Colon (tissue), 2 donors: ENCODE data around the gene COQ10A.
"Not testable (repeated sequence)": the region's sequence is repeated elsewhere in the genome, so short reads cannot be mapped to it uniquely, and the experiment has no call there.

ENCODE experiments used
- FAIRE-seq: peaks from 2 replicates; lab custom pipeline; 2012; peaks lifted over from hg19 to GRCh38; lab: Jason Lieb, UNC
- donor health status: control.
- donor health status: control.

COQ10A gene

DNA sequence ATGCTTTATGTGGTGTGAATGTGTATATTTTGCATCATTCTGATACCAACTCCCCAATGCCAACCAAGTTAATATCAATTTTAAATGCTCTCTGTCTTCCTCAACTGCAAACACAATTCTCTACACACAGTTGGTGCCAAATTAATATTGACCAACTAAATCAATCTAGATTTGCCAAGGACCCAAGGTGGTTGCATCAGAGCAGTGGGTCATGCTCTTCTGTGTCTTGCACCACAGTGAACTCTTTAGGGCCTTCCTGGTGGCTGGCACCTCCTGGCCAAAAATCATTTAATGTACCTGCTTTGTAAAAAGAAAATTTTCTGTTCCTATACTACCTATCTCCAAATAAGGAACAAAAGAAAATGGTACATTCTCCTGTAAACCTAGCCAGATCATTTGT is 14.1 kb downstream of the COQ10A start:
- no peak for FAIRE-seq

DNA sequence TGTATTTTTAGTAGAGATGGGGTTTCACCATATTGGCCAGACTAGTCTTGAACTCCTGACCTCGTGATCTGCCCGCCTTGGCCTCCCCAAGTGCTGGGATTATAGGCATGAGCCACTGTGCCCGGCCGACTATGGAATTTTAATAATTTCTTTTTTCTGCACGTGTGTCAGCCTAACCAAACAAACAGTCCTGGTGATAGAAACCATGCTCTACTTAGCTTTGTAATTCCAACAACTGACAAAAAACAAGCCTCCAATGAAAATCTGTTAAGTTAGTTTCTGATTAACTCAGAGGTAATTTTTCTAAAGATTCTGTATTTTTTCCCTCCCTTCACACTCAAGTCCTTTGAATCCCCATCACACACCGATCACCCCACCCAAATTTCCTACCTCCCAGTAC is 15.3 kb downstream of the COQ10A start:
- FAIRE-seq = no peak

DNA sequence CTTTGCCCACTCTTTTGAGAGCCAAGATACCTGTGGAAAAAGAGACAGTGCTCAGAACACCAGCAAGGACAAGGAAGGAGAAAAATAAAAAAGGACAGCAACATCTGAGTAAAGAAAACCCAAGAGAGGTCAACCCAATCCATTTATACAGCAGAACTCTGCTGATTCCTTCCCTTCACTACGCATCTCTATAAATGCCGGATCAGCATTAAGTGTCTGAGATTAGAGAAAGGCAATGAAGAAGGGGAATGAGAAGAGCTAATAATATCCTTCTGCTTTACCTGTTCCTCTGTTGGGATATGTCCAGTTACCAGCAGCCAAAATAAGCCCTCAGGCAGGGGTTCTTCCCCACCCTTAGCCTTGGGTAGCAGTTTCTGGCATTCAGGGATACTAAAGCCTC is 15.8 kb downstream of the COQ10A start:
- no peak for FAIRE-seq

DNA sequence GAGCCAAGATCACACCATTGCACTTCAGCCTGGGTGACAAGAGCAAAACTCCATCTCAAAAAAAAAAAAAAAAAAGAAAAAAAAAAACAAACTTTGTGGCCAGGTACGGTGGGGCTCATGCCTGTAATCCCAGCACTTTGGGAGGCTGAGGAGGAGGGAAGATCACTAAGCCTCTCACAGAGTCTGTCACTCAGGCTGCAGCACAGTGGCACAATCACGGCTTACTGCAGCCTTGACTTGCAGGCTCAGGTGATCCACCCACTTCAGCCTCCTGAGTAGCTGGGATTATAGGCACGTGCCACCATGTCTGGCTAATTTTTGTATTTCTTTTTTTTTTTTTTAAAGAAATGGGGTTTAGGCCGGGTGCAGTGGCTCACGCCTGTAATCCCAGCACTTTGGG is 17.5 kb downstream of the COQ10A start:
- FAIRE-seq = not testable (repeated sequence)

DNA sequence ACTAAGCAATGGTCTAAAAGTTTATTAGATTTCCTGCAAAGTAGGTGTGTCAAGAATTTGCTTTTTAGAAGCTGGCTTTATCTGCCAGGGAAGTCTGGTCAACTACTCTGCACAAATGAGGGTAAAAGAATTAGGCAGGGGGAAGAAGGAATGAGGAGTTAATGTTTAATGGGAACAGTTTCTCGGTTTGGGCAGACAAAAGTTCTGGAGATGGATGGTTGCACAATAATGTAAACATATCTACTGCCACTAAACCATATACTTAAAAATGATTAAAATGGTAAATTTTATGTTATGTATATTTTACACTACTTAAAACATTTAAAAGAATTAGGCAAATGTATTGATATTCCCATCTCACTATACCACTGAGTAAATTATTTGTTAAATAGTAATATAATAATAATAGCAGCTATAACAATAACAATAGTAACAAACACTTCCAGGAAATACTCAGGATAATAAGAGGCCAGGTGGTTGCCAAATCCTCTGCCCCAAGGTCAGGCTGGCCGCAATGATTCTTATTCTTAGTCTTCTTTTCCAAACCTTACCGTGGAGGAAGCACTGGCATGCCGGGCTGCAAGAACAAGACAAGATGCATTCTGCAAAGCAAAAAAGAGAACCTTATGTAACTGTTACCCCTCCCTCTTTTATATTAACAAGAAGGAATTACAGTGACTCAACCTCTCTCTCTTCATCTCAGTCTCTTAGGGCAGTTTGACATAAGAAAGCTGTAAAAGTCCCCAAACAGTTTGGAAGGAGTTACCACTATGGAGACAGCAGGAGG is 19.5 kb downstream of the COQ10A start:
- FAIRE-seq = no peak

DNA sequence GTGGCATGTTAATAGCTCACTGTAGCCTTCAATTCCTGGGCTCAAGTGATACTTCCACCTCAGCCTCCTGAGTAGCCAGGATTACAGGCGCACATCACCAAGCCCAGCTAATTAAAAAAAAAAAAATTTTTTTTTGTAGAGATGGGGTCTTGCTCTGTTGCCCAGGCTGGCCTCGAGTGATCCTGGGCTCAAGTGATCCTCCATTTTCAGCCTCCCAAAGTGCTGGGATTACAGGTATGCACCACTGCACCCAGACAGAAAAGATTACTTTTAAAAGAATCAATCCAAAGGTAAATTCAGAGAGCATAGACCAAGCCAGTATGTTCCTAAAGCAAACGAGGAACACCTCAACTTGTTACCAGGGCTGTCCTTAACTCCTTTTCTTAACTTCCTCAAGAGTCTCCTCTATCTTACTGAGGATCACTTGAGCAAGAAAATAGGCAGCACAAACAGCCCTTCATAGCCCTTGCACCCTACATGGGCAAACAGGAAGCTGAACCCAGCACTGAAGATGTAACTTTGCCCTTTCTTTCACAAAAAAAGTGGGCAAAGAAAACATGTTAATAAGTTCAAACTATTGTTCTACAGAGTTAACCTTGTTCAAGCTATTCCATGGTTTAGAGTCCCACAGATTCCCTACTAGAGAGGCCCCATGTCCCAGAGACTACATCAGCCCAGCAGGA is 22.1 kb downstream of the COQ10A start:
- FAIRE-seq = no peak

DNA sequence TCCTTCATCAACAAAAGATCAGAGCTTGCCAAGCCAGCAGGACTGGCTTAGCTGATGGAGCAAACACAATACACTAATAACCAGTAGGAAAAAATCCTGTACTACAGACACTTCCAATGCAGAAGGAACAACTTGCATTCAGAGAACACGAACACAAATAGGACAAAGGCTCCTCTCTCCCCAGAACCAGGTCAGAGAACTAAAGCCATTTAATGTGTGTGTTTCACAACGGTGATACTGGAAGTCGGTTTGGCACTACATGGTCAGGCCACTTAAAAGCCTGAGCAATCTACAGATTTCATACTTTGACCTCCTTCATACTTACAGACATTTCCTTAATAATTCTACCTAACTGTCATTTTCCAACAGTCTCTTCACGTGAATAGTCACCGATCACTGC is 27.1 kb downstream of the COQ10A start:
- no peak for FAIRE-seq

DNA sequence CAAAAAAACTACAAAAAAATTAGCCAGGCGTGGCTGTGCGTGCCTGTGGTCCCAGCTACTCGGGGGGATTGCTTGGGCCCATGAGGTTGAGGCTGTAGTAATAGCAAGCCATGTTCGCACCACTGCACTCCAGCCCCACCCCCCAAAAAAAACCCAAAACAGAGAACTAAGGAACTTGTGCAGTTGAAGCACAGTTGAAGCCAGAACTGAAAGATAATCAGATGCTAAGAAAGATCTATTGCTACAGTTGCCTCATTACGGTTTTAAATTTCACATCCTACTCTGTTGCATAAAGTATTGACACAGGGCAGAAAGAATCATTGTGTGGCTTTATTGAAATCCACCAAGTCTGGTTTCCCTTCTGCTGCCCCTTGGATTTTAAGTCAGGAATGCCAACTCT is 29.6 kb downstream of the COQ10A start:
- no peak for FAIRE-seq

DNA sequence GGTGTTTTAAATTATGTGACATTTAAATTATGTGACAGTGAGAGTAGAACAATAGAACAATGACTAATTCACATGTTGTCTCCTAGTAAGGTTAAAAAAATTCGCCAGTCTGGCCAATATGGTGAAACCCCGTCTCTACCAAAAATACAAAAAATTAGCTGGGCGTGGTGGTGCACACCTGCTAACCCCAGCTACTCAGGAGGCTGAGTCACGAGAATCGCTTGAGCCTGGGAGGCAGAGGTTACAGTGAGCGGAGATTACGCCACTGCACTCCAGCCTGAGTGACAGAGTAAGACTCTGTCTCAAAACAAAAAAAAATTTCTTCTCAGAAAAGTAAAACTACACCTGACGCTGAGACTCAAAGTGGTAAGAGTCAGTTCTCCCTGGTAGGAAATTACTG is 30.7 kb downstream of the COQ10A start:
- no peak for FAIRE-seq

DNA sequence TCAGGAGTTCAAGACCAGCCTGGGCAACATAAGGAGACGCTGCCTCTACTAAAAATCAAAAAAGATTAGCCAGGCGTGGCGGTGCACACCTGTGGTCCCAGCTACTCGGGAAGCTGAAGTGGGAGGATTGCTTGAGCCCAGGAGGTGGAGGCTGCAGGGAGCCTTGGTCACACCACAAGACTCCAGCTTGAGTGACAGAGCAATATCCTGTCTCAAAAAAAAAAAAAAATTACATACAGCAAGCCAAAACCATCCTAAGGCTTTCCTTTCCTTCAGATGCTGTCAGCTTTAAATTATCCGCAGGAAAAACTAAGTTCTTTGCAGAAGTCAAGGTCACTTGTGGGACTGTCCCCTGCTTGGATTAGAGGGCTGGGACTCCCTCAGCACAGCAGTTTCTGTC is 32.1 kb downstream of the COQ10A start:
- FAIRE-seq = no peak

DNA sequence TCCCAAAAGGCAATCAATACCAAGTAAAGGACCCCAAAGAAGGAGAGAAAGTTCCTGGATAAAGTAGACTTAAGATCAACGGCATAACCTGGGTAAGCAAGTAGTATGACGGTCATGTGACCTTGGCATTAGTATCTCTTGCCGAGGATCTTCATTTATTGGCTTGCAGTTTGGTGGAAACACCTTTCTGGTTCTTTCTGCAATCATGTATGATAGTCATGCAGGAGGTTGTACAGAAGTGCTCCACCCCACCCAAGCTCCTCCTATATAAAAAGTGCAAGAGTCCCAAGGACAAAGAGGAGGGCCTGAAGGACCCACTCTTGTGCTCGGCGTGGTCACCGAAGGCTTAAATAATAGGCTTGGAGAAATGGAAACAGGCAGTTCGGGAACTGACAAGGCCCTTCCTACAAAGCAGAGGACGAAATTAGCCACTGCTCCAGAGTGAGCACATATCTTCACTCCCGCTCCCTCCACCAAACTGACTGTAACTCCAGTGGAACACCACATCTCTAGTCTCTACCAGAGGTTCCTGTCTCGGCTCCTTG is 32.6 kb downstream of the COQ10A start:
- no peak for FAIRE-seq

DNA sequence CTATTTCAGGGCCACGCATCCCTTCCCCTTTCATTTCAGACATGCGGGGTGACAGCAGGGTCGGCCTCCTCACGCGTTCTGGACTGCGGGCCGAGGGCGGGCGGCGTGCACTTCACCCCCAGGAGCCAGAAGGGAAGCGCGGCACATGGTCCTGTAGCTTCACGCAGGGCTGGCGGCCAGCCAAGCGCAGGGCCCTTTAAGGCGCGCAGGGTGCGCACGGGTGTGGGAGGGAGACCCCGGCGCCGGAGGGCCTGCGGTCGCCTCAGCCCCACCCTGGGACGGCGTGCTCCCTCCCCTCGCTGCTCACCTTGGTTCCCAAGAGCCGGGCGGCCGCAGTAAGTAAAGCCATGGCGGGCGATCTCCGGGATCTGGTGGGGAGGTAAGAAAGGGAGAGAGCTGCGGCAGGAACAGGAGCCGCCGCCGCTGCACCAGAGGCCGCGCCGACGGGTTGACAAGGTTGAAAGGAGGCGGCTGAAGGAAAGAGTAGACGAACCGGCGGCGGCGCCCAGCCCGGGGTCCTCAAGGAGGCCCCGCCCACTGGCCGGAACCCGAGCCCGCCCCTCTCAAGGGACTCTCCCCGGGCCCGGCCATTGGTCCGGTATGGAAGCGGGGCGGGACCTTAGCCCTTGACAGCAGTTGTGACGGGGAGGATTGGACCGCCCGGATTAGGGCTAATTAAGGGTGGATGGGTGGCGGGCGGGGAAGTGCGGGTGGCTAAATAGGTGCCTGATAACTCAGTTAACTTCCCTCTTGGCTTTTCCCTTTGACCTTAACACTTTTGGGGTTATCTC is 33.3 kb downstream of the COQ10A start, which contains the start of gene CS:
CS (minus strand) TSS at position 478 of the 791 bp plus-strand sequence; CDS start at position 349, 129 bp downstream.
- FAIRE-seq = no peak

DNA sequence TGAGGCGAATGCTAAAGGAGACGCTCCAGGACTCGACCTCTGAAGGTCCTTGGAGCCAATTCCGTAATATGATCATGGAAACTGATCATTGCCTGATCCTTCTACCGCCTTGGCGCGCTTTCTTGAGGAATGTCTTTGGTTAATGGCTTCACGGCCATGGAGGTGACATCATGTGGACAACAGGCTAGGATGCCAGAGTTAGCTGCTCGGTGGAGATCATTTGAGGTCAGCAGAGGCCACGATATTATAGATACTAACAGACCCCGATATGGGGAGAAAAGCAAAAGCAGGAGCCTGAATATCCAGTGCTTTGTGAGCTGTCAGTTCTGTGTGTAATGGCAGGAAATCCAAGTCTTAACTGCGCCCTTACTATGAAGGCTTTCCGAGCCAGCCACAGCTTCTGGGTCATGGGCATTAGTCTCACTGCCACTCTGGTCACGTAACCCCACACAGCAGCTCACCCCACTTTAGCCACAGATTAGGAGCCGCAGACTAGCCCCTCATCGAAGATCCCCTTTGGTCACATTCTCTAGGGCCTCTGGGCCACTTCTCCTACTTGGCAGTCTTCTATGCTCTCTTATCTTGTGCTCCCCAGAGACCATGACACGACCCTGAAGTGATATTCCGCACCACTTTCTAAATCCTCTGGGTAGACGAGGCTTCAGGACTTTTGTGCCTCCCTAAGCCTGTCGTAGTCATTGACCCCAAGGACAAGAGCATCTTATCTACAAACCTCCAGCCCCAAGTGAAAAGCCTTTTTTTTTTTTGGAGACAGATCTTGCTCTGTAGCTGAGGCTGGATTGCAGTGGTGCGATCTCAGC is 34.1 kb downstream of the COQ10A start:
- FAIRE-seq = no peak

DNA sequence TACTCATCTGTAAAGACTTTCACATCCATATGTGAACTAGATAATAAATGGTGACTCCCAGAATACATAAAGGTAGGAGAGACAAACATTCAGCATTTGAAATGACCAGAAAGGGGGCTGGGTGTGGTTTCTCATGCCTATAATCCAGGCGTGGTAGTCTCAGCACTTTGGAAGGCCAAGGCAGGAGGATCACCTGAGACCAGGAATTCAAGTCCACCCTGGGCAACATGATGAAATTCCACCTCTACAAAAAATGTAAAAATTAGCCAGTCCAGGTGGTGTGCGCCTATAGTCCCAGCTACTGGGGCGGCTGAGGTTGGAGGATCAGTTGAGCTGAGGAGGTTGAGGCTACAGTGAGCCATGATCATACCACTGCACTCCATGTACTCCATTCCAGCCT is 37.5 kb downstream of the COQ10A start:
- no peak for FAIRE-seq

DNA sequence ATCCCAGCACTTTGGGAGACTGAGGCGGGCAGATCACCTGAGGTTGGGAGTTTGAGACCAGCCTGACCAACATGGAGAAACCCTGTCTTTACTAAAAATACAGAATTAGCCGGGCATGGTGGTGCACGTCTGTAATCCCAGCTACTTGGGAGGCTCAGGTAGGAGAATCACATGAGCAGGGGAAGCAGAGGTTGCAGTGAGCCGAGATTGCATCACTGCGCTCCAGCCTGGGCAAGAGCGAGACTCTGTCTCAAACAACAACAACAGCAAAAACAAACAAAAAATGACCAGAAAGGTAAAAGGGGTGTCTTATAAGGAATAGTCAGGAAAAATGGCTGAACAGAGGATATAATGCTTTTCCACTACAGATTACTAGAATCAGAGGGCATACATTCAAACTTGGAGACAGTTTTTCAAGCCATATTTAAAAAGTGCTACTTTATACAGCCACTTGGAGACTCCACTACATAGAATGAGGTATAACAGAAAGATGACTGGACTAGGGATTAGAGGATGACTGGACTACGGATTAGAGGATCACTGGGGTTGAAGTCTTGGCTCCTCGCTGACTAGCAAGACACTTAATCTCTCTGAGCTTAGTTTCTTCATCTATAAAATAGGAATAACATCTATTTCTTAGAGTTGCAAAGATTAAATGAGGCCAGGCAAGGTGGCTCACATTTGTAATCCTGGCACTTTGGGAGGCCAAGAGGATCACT is 38.3 kb downstream of the COQ10A start:
- FAIRE-seq = no peak

DNA sequence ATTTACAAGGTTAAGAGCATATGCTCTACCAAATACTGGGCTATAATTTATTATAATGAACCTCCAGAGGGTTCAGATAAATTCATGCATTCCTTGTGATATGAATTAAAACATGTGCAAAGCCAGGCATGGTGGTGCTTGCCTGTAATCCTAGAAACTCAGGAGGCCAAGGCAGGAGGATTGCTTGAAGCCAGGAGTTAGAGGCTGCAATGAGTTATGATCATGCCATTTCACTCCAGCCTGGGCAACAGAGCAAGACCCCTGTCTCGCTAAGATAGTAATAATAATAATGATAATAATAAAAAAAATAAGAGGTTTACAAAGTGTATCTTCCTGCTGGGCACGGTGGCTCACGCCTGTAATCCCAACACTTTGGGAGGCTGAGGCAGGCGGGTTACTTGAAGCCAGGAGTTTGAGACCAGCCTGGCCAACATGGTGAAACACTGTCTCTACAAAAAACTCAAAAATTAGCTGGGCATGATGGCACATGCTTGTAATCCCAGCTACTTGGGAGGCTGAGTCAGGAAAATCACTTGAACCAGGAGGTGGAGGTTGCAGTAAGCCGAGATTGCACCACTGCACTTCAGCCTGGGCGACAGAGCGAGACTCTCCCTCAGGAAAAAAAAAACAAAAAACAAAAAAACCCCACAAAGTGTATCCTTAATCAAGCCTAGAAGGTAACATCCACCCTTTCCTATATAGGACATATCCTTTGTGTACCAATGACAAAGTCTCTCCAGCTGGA is 40.7 kb downstream of the COQ10A start:
- FAIRE-seq = no peak

DNA sequence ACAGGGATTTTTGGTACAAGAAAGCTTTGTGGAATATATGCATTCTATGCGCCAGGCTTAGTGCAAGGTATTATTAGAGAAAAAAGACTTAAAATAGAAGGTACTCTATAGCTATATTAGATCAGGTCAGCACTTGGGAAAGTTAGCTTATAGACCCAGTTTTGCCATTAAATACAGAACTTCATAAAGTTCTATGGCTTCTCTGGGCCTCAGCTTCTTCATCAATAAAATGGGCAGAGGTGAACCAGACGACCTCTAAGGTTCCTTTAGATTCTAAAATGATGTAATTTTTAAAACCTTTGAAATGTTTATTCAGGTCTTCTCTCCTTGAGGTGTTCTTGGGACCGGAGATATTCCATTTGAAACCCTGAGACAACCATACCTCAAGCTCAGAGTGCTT is 42.0 kb downstream of the COQ10A start:
- no peak for FAIRE-seq

DNA sequence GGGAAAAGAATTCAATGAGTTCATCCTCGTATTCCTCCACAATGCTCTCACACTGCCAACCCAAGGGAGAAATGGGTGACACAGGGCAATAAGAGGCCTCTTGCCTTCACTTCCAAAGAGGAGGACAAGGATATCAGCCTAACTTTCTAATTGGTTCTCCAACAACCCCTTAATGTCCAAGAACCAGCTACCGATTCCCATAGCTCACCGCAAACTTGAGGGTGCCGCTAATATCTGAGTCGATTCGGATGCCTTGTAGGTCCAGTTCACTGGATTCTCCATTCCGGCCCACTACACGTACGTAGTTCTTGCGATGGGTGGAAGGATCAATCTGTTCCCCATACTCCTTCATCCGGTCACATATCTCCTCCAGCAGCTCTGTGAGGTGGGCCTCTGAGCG is 44.3 kb downstream of the COQ10A start:
- no peak for FAIRE-seq

DNA sequence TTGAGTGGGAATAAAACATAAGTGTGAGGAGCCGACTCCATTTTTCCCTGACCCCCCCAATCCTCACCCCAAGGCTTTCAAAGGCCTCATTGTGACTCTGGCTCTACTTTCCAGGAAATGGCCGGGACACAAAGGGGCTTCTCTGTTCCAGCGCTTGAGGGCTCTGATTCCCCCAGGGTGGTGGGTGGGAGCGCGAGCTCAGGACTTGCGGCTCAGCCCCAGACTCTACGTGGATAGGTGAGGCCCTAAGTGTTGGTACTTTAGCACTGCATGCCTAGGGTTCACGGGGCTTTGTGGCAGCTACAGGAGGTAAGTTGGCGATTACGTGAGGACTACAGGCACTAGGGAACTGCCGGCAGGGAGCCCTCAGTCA is 48.5 kb downstream of the COQ10A start:
- FAIRE-seq = no peak
